B cell (primary cell): Measurements from ENCODE around the gene TGM3. TPM values are rescaled to one million over a fixed set of nuclear protein-coding genes. Genes with fewer than 3 reads are reported as not detected.

Experiments
- ATAC-seq: fragments of 200-7000 bp; cut with Tn5 transposase; one replicate; pipeline ENCODE4 v1.10.0; 2021; ENCODE audit warnings: low read depth, mild to moderate bottlenecking, moderate number of reproducible peaks, moderate library complexity
- CTCF ChIA-PET: fragments of 350-600 bp; sonication (Branson Sonifier 250); formaldehyde crosslinking; loops from one replicate; lab custom pipeline; 2021; ENCODE audit warnings: antibody characterized with exemption, inconsistent platforms; lab: Charles Lee
- POLR2A ChIA-PET: fragments of 350-600 bp; sonication (Branson Sonifier 250); formaldehyde crosslinking; loops from one replicate; lab custom pipeline; 2021; ENCODE audit warnings: antibody characterized with exemption; lab: Charles Lee
- DNase-seq: peaks from one replicate; pipeline ENCODE4 v3.0.0; 2013
- H2AFZ ChIP-seq: 2 replicates; pipeline ENCODE4 v1.6.1; 2012; ENCODE audit warnings: mild to moderate bottlenecking, low read depth, low read length; ENCODE audit not compliant: insufficient read depth, poor library complexity, severe bottlenecking
- H3K27ac ChIP-seq, 2 donors: 1 replicate in 1 of 2; 2 replicates in 1 of 2; pipeline ENCODE4 v1.5.1; 2012 to 2013; ENCODE audit warnings: low read length in 2 of 2, mild to moderate bottlenecking in 2 of 2, moderate library complexity in 1 of 2
- H3K27me3 ChIP-seq, 4 experiments: fragments of 200-600 bp in 1 of 4; sonication (generic) in 1 of 4; replicated peaks in 1 of 4; 1 replicate in 2 of 4; 2 replicates in 2 of 4; pipeline versions ENCODE4 v1.6.1 to v1.7.0; 2013 to 2016; ENCODE audit warnings: low read length in 3 of 4, mild to moderate bottlenecking in 2 of 4, mixed read lengths in 1 of 4, moderate library complexity in 1 of 4; ENCODE audit not compliant: insufficient read depth in 4 of 4, control insufficient read depth in 3 of 4; ENCODE audit errors: control extremely low read depth in 1 of 4
- H3K36me3 ChIP-seq, 2 experiments: replicated peaks in 1 of 2; 1 replicate in 1 of 2; 2 replicates in 1 of 2; pipeline versions ENCODE4 v1.6.1 to v1.7.1; 2013; ENCODE audit warnings: low read length in 1 of 2; ENCODE audit not compliant: insufficient read depth in 2 of 2, control insufficient read depth in 1 of 2; ENCODE audit errors: control extremely low read depth in 1 of 2, extremely low read depth in 1 of 2
- H3K4me1 ChIP-seq, 2 donors: fragments of 200-600 bp in 1 of 2; sonication (generic) in 1 of 2; 1 replicate in 1 of 2; 2 replicates in 1 of 2; pipeline versions ENCODE4 v1.5.1 to v1.6.1; 2013 to 2017; ENCODE audit warnings: low read length in 2 of 2; ENCODE audit not compliant: control insufficient read depth in 2 of 2, insufficient read depth in 2 of 2
- H3K4me2 ChIP-seq: replicated peaks from 2 replicates; pipeline ENCODE3; 2012; ENCODE audit warnings: mild to moderate bottlenecking, low read depth, low read length; ENCODE audit not compliant: poor library complexity, severe bottlenecking
- H3K4me3 ChIP-seq, 5 experiments: fragments of 200-600 bp in 1 of 5; sonication (generic) in 1 of 5; 1 replicate in 3 of 5; 2 replicates in 2 of 5; pipeline versions ENCODE4 v1.5.1 to v1.7.0; 2011 to 2016; ENCODE audit warnings: low read length in 4 of 5, mild to moderate bottlenecking in 4 of 5, low read depth in 2 of 5, control low read depth in 1 of 5, moderate library complexity in 1 of 5; ENCODE audit not compliant: insufficient read depth in 1 of 5; ENCODE audit errors: control extremely low read depth in 1 of 5, extremely low read depth in 1 of 5
- H3K79me2 ChIP-seq: fragments of 200-600 bp; sonication (generic); one replicate; pipeline ENCODE4 v1.6.0; 2016; ENCODE audit warnings: low read length; ENCODE audit not compliant: control insufficient read depth, insufficient read depth
- H3K9ac ChIP-seq: fragments of 200-600 bp; sonication (generic); 2 replicates; pipeline ENCODE4 v1.6.1; 2017; ENCODE audit warnings: mild to moderate bottlenecking, low read length, moderate library complexity
- H3K9me3 ChIP-seq, 3 donors: one replicate each; pipeline versions ENCODE4 v1.6.1 to v1.7.1; 2013; ENCODE audit warnings: low read length in 2 of 3; ENCODE audit not compliant: control insufficient read depth in 2 of 3, insufficient read depth in 1 of 3; ENCODE audit errors: control extremely low read depth in 1 of 3
- H4K20me1 ChIP-seq: 2 replicates; pipeline ENCODE4 v1.6.0; 2012; ENCODE audit warnings: mild to moderate bottlenecking, low read length; ENCODE audit not compliant: insufficient read depth, control insufficient read depth, poor library complexity, severe bottlenecking
- H3K27ac Mint-ChIP-seq: one replicate; pipeline ENCODE4 v1.8.0; 2021; ENCODE audit warnings: mixed read lengths
- H3K27me3 Mint-ChIP-seq: one replicate; pipeline ENCODE4 v1.8.0; 2021; ENCODE audit warnings: mixed read lengths
- H3K4me1 Mint-ChIP-seq: one replicate; pipeline ENCODE4 v1.8.0; 2021; ENCODE audit warnings: mixed read lengths
- H3K4me3 Mint-ChIP-seq: one replicate; pipeline ENCODE4 v1.8.0; 2021; ENCODE audit warnings: mixed read lengths
- H3K9me3 Mint-ChIP-seq: one replicate; pipeline ENCODE4 v1.8.0; 2022; ENCODE audit warnings: mixed read lengths; ENCODE audit not compliant: insufficient read depth
- EZH2 ChIP-seq: IDR thresholded peaks from 2 replicates; pipeline ENCODE4 v1.6.1; 2012; ENCODE audit warnings: borderline replicate concordance, low read depth, mild to moderate bottlenecking, moderate library complexity, low read length; ENCODE audit not compliant: insufficient read depth, poor library complexity, severe bottlenecking
- WGBS: methylation state at CpG from one replicate; pipeline ENCODE4 v1.1.5; 2013; ENCODE audit warnings: missing lambda C conversion rate; ENCODE audit not compliant: insufficient coverage; 5-methylcytosine and 5-hydroxymethylcytosine counted together
- intact Hi-C: fragments of 100-400 bp; cut with micrococcal nuclease; formaldehyde crosslinking; loops from one replicate; pipeline ENCODE4 v1.10.0; 2022
- polyA plus RNA-seq: library from polyadenylated mRNA; depleted of rRNA; stranded (reverse); fragments of >200 nt; gene quantifications from 2 replicates; pipeline ENCODE4 v1.2.3, GENCODE V29; 2012
- total RNA-seq, 2 donors: library from RNA; stranded (reverse); fragments of 120-200 nt in 1 of 2; gene quantifications; 1 replicate in 1 of 2; 2 replicates in 1 of 2; pipeline versions ENCODE4 v1.2.3 to v1.2.4, GENCODE V29; 2013 to 2022
- TF ChIP-seq, protein P1 (sequence below): fragments of 200-600 bp; IDR thresholded peaks from one replicate; pipeline ENCODE4 v1.8.0; 2022; ENCODE audit warnings: antibody characterized with exemption, mild to moderate bottlenecking

Gene TGM3
- total and polyA plus RNA-seq, 2 donors (not counting 1 experiment from before 2014, with no cell fraction given): not detected

DNA sequence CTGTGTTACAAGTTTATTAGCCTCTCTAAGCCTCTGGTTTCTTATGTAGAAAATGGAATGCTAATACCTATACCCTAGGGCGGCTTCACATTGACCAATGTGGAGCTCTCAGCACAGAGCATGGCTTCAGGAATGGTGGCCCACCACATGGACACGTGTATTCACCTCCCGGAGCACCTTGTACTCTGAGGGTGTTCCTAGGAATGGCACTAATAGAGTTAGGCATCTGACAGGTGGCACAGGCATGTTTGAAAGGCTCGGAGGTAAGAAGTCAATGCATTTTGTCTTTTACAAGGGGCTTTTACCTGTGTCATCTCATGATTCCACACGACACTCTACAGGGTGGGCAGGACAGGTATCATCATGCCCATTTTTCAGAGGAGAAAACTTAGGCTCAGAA lies 5.3 kb upstream of the TGM3 start:
- Histone ChIP-seq H3K36me3 (no peaks in the 10 kb centered on the region), H4K20me1 (no peaks in the 10 kb centered on the region), H3K27me3 (no peaks in the 10 kb centered on the region), H3K4me2 (no peak overlapping the region), H3K79me2 (no peaks in the 10 kb centered on the region), H3K27ac (no peak overlapping the region), H2AFZ (no peak overlapping the region), H3K9ac (no peak overlapping the region), H3K4me1 (peaks cover 13 to 14% of the 10 kb centered on the region in 2 donors), H3K4me3 (no peak overlapping the region), H3K9me3 (no peaks in the 10 kb centered on the region)
- ChIA-PET CTCF (interaction anchor here (0.5 kb wide), 1 partner anchor 236 kb away, joined by 3 read pairs; no protein-coding TSS in a partner anchor), POLR2A (no interaction called here)
- H3K27me3 Mint-ChIP-seq: no peaks in the 10 kb centered on the region
- H3K9me3 Mint-ChIP-seq: no peaks in the 10 kb centered on the region
- 100% methylated on average over 3 of the region's 5 CpGs for WGBS
- intact Hi-C loops: no loop called here
- ATAC-seq (no peak), DNase-seq (no peak)
- no peak overlapping the region for H3K27ac Mint-ChIP-seq
- H3K4me3 Mint-ChIP-seq: no peak overlapping the region
- peaks cover 25% of the 10 kb centered on the region for H3K4me1 Mint-ChIP-seq
- TF ChIP-seq EZH2: no peak
- TF ChIP-seq, protein P1, sequence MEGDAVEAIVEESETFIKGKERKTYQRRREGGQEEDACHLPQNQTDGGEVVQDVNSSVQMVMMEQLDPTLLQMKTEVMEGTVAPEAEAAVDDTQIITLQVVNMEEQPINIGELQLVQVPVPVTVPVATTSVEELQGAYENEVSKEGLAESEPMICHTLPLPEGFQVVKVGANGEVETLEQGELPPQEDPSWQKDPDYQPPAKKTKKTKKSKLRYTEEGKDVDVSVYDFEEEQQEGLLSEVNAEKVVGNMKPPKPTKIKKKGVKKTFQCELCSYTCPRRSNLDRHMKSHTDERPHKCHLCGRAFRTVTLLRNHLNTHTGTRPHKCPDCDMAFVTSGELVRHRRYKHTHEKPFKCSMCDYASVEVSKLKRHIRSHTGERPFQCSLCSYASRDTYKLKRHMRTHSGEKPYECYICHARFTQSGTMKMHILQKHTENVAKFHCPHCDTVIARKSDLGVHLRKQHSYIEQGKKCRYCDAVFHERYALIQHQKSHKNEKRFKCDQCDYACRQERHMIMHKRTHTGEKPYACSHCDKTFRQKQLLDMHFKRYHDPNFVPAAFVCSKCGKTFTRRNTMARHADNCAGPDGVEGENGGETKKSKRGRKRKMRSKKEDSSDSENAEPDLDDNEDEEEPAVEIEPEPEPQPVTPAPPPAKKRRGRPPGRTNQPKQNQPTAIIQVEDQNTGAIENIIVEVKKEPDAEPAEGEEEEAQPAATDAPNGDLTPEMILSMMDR: no peak

DNA sequence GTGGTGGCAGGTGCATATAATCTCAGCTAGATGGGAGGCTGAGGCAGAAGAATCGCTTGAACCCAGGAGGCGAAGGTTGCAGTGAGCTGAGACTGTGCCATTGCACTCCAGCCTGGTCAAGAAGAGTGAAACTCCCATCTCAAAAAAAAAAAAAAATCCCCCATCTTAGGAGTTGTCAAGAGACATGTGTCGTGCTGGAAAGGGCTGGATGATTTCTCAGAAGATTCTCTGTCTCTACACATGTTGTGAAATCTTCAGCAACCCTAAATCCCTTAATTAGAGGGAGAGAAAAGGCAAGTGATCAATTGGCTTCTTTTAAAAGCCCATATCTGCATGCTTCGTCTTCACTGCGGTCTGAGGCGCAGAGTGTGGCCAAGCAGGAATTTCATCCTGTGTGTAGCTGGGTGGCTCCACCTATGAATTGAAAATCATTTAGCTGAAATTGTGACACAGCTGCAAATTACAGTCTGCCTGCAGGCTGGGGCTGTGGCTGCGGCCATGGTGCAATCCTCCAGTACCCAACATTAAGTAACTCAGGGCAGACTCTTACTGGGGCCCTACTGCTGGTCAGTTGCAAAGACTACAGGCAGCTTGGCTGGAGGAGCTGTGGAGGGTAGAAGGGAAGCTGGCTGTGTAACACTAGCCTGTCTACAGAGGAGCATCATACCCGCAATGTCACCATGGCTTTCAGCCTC lies 3.2 kb upstream of the TGM3 start:
- ATAC-seq: no peak
- Histone ChIP-seq H2AFZ (no peak overlapping the region), H3K4me3 (no peak overlapping the region), H3K9me3 (no peaks in the 10 kb centered on the region), H3K4me1 (peaks cover 13 to 14% of the 10 kb centered on the region in 2 donors), H3K79me2 (no peaks in the 10 kb centered on the region), H3K9ac (no peak overlapping the region), H3K4me2 (no peak overlapping the region), H3K27me3 (no peaks in the 10 kb centered on the region), H4K20me1 (no peaks in the 10 kb centered on the region), H3K27ac (no peak overlapping the region), H3K36me3 (no peaks in the 10 kb centered on the region)
- H3K4me1 Mint-ChIP-seq: peaks cover 22% of the 10 kb centered on the region
- 100% methylated on average over 3 of the region's 8 CpGs for WGBS
- no peaks in the 10 kb centered on the region for H3K9me3 Mint-ChIP-seq
- intact Hi-C loops: no loop called here
- TF ChIP-seq, protein P1: no peak
- no peak for TF ChIP-seq EZH2
- ChIA-PET POLR2A (interaction anchor here (0.6 kb wide), 1 partner anchor 859 kb away, joined by 3 read pairs; no protein-coding TSS in a partner anchor), CTCF (no interaction called here)
- H3K27me3 Mint-ChIP-seq: no peaks in the 10 kb centered on the region
- H3K27ac Mint-ChIP-seq: no peak overlapping the region
- DNase-seq: no peak
- H3K4me3 Mint-ChIP-seq: no peak overlapping the region
